GM23248 (cell line): Measurements from ENCODE around the gene EML2. TPM values are rescaled to one million over a fixed set of nuclear protein-coding genes. Genes with fewer than 3 reads are reported as not detected.

Experiments used
- DNase-seq: peaks from one replicate; pipeline ENCODE4 v3.0.0-alpha.2; 2015
- H2AFZ ChIP-seq: fragments of 200-600 bp; sonication (generic); 2 replicates; pipeline ENCODE4 v1.6.1; 2016; ENCODE audit warnings: antibody characterized with exemption
- H3F3A ChIP-seq: fragments of 200-600 bp; sonication (generic); 2 replicates; pipeline ENCODE4 v1.6.1; 2016; ENCODE audit warnings: mild to moderate bottlenecking, antibody characterized with exemption, mixed run types; ENCODE audit not compliant: insufficient read depth
- H3K27ac ChIP-seq: fragments of 200-600 bp; sonication (generic); 2 replicates; pipeline ENCODE4 v1.5.1; 2016; ENCODE audit warnings: mild to moderate bottlenecking
- H3K27me3 ChIP-seq: fragments of 200-600 bp; sonication (generic); replicated peaks from 2 replicates; pipeline ENCODE4 v1.6.1; 2016; ENCODE audit warnings: mild to moderate bottlenecking; ENCODE audit not compliant: insufficient read depth
- H3K36me3 ChIP-seq: fragments of 200-600 bp; sonication (generic); 2 replicates; pipeline ENCODE4 v1.6.1; 2016; ENCODE audit warnings: low read depth, mild to moderate bottlenecking
- H3K4me1 ChIP-seq: fragments of 200-600 bp; sonication (generic); 2 replicates; pipeline ENCODE4 v1.6.1; 2016; ENCODE audit warnings: mild to moderate bottlenecking; ENCODE audit not compliant: insufficient read depth
- H3K4me2 ChIP-seq: fragments of 200-600 bp; sonication (generic); one replicate; pipeline ENCODE4 v1.6.1; 2016; ENCODE audit warnings: mild to moderate bottlenecking; ENCODE audit not compliant: unreplicated experiment
- H3K4me3 ChIP-seq: fragments of 200-600 bp; sonication (generic); 2 replicates; pipeline ENCODE4 v1.5.1; 2016; ENCODE audit warnings: mild to moderate bottlenecking
- H3K79me2 ChIP-seq: fragments of 200-600 bp; sonication (generic); 2 replicates; pipeline ENCODE4 v1.6.1; 2016; ENCODE audit warnings: mild to moderate bottlenecking; ENCODE audit not compliant: insufficient read depth
- H3K9ac ChIP-seq: fragments of 200-600 bp; sonication (generic); 2 replicates; pipeline ENCODE4 v1.6.1; 2016; ENCODE audit warnings: mild to moderate bottlenecking
- H3K9me2 ChIP-seq: fragments of 200-600 bp; sonication (generic); 2 replicates; pipeline ENCODE4 v1.6.1; 2016; ENCODE audit warnings: mixed run types, mild to moderate bottlenecking, moderate library complexity; ENCODE audit not compliant: insufficient read depth
- H3K9me3 ChIP-seq: fragments of 200-600 bp; sonication (generic); one replicate; pipeline ENCODE4 v1.6.1; 2017; ENCODE audit warnings: low read depth
- H4K20me1 ChIP-seq: fragments of 200-600 bp; sonication (generic); 2 replicates; pipeline ENCODE4 v1.6.0; 2016; ENCODE audit not compliant: insufficient read depth
- EZH2 ChIP-seq: fragments of 200-600 bp; sonication (generic); IDR thresholded peaks from 2 replicates; pipeline ENCODE4 v1.6.1; 2018; ENCODE audit warnings: antibody characterized with exemption, mild to moderate bottlenecking; ENCODE audit not compliant: insufficient read depth, poor library complexity, severe bottlenecking
- EZH2phosphoT487 ChIP-seq: fragments of 200-600 bp; sonication (generic); IDR thresholded peaks from 2 replicates; pipeline ENCODE4 v1.6.1; 2018; ENCODE audit warnings: antibody characterized with exemption, moderate library complexity, mild to moderate bottlenecking, low read depth; ENCODE audit not compliant: insufficient read depth
- WGBS, 2 experiments: methylation state at CpG; one replicate each; pipeline ENCODE4 v1.1.6; 2015 to 2017; ENCODE audit warnings: low lambda C conversion rate in 2 of 2, low coverage in 1 of 2; ENCODE audit errors: missing lambda C conversion rate in 2 of 2; 5-methylcytosine and 5-hydroxymethylcytosine counted together
- in situ Hi-C: fragments of 300-500 bp; cut with MboI; formaldehyde crosslinking; loops from 2 replicates; pipeline ENCODE4 v1.15.0; 2020
- polyA plus RNA-seq: library from polyadenylated mRNA; unstranded; fragments of >200 nt; fragmentation: Nextera tagmentation; extraction: Ambion mirVana; gene quantifications from 2 replicates; pipeline ENCODE4 v1.2.1, GENCODE V29; 2016
- total RNA-seq: library from RNA; depleted of rRNA; stranded (reverse); fragments of >200 nt; shearing (Covaris generic); gene quantifications from 2 replicates; pipeline ENCODE4 v1.2.3, GENCODE V29; 2014

The EML2 gene
- total and polyA plus RNA-seq, 2 experiments from 2014 or later, result 6.6 to 27.5 TPM

DNA sequence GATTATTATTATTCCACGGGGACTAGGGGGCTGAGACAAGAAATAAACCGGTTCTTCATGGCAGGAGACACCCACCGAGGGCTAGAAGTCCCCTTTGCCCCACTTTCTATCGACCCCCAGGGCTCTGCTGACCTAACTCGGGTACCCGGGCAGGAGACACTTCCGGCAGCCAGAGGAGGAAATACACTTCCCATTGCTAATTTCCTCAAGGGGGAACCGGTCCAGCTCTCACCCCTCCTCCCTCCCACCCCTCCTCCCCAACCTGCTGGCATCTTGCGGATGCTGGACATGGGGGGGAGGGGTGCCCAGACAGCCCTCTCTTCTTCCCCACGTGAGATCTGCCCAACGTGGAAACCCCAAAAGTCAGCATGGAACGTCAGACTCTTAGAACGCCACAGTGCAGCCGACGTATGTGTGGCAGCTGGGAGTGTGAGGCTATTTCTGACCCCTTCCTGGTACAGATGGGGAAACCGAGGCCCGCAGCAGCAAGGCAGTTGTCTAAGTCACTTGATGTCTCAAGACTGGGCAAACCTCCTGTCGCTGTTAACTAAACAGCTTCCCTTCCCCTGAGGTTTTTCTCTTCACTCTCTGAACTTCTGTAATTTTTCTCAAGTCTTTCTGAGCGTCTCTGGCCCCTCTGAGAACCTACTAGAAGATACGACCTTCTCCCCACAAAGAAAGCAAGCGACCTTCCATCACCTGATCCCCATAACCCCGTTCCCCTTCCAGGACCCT is 40.8 kb downstream of the EML2 start:
- Histone ChIP-seq H2AFZ (peak overlapping the region; percentile 84), H3K9me2 (no peaks in the 10 kb centered on the region), H3K79me2 (no peaks in the 10 kb centered on the region), H3K4me2 (peak overlapping the region; percentile 43), H4K20me1 (no peaks in the 10 kb centered on the region), H3K27me3 (peaks cover 12% of the 10 kb centered on the region; the same call in 1 of the 2 replicates), H3K36me3 (no peaks in the 10 kb centered on the region), H3K9ac (0 out of 2 replicates have a peak overlapping the region, but pooled peaks have one; percentile 5), H3K9me3 (no peaks in the 10 kb centered on the region), H3K27ac (no peak overlapping the region), H3K4me1 (peaks cover 10% of the 10 kb centered on the region), H3F3A (no peaks in the 10 kb centered on the region), H3K4me3 (peak overlapping the region; percentile 55)
- WGBS, 2 experiments, result 7 to 9% methylated on average over 21 to 22 of the region's 22 CpGs
- no peak for TF ChIP-seq EZH2phosphoT487
- no peak for TF ChIP-seq EZH2
- peak; percentile 46 for DNase-seq
- in situ Hi-C loops, result no loop called here

DNA sequence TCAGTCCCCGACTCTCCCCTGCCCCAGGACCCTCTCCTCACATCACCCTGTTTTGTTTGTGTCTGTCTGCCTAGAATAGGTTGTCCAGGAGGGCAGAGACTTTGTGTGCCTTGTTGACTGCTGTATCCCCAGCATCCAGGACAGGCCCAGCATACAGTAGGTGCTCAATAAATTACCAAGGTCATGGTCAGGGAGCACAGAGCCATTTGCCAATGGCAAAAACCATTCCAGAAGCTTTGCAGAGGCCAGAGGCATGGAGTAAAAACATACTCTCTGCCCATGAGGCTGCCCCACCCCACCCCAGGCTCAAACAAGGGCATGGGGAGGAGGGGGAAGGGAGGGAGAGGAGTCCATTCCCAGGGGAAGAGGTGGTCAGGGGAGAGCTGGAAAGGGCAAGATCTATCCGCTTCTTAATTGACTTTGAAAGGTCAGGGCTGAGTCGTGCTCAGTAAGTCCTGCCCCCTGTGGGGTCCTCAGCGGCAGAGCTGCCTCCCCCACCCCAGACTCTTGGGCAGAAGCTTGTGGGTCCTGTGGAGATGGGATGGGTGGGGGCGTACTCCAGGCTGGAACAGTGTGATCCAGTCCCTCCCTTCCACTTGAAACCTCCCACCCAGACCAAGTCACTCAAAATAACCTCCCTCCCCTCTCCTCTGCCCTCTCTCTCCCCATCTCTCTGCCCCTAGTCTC is 41.6 kb downstream of the EML2 start:
- Histone ChIP-seq H3K9ac (0 out of 2 replicates have a peak overlapping the region, but pooled peaks have one; percentile 5), H3F3A (no peaks in the 10 kb centered on the region), H3K27me3 (peaks cover 11% of the 10 kb centered on the region; the same call in 1 of the 2 replicates), H2AFZ (peak overlapping the region; percentile 84), H3K36me3 (no peaks in the 10 kb centered on the region), H3K79me2 (no peaks in the 10 kb centered on the region), H3K27ac (no peak overlapping the region), H3K4me1 (peaks cover 10% of the 10 kb centered on the region), H3K9me2 (no peaks in the 10 kb centered on the region), H3K9me3 (no peaks in the 10 kb centered on the region), H3K4me2 (peak overlapping the region; percentile 43), H4K20me1 (no peaks in the 10 kb centered on the region), H3K4me3 (peak overlapping the region; percentile 55; the same call in 1 of the 2 replicates)
- 7 to 16% methylated on average over 3 to 5 of the region's 5 CpGs for WGBS, 2 experiments
- TF ChIP-seq EZH2phosphoT487 (no peak), EZH2 (no peak)
- in situ Hi-C loops, result no loop called here
- no peak for DNase-seq

DNA sequence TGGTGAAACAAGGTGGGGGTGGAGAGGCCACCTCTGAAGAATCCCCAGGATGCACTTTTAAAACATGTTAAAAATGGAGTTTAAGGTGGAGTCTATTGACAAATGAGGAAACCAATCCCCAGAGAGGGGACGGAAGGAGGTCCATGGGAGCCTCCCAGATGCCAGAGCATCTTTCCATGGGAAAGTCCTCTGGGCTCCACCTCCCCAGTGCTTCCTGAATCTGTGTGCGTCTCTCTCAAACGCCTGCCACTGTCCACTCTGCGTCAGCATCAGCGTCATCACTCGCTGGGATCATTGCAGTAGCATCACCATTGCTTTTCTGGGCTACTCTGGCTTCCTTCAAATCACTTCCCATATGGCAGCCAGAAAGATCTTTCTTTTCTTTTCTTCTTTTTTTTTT is 43.4 kb downstream of the EML2 start:
- DNase-seq, result peak; percentile 26
- Histone ChIP-seq H3K27ac (no peak overlapping the region), H3K9me2 (no peaks in the 10 kb centered on the region), H3F3A (no peaks in the 10 kb centered on the region), H3K4me3 (no peak overlapping the region), H3K4me2 (no peak overlapping the region), H3K27me3 (no peaks in the 10 kb centered on the region), H3K9me3 (no peaks in the 10 kb centered on the region), H3K36me3 (no peaks in the 10 kb centered on the region), H2AFZ (no peak overlapping the region), H3K79me2 (no peaks in the 10 kb centered on the region), H3K9ac (no peak overlapping the region), H4K20me1 (no peaks in the 10 kb centered on the region), H3K4me1 (peaks cover 10% of the 10 kb centered on the region)
- no peak for TF ChIP-seq EZH2
- TF ChIP-seq EZH2phosphoT487, result no peak
- in situ Hi-C loops, result no loop called here
- WGBS, 2 experiments, result 44 to 53% methylated on average over 6 of the region's 6 CpGs

DNA sequence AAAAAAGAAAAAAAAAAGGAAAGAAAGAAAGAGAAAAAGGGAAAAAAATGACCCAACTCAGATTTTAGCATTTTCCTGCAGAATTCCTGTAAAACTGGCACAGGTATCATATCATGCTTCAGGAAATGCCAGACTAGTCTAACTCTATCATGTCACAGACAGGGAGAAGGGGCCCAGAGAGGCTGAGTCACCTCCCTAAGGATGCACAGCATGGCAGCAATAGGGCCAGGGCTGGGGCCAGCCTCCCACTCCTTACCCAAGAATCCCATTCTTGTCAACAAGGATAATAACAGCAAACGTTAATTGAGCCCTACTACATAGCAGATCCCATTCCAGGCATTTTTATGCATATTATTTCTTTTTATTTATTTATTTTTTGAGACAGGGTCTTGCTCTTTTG is 45.7 kb downstream of the EML2 start:
- Histone ChIP-seq H3K4me3 (no peak overlapping the region), H3K36me3 (no peaks in the 10 kb centered on the region), H3K79me2 (no peaks in the 10 kb centered on the region), H3K27me3 (no peaks in the 10 kb centered on the region), H3K4me1 (peaks cover 9% of the 10 kb centered on the region), H3F3A (no peaks in the 10 kb centered on the region), H2AFZ (no peak overlapping the region), H3K4me2 (no peak overlapping the region), H3K9me2 (no peaks in the 10 kb centered on the region), H3K27ac (no peak overlapping the region), H4K20me1 (no peaks in the 10 kb centered on the region), H3K9ac (no peak overlapping the region), H3K9me3 (no peaks in the 10 kb centered on the region)
- 0 to 11% methylated on average over 1 of the region's 1 CpG for WGBS, 2 experiments
- in situ Hi-C loops, result no loop called here
- TF ChIP-seq EZH2 (no peak), EZH2phosphoT487 (no peak)
- DNase-seq, result no peak
